Endothelial cell (in vitro differentiated cells): ENCODE measurements around the gene GALNT5. TPM values are rescaled to one million over a fixed set of nuclear protein-coding genes. Genes with fewer than 3 reads are reported as not detected.
A peak's percentile ranks its signal among the peaks of the same experiment; 100 is the strongest.

Experiments
- DNase-seq: peaks from one replicate; pipeline ENCODE4 v3.0.0; 2021; ENCODE audit warnings: low spot score
- H3K27ac Mint-ChIP-seq: one replicate; pipeline ENCODE4 v1.8.0; 2021; ENCODE audit warnings: mixed read lengths, inconsistent platforms; ENCODE audit not compliant: unreplicated experiment
- H3K27me3 Mint-ChIP-seq: one replicate; pipeline ENCODE4 v1.8.0; 2021; ENCODE audit warnings: mild to moderate bottlenecking, moderate library complexity, mixed read lengths, inconsistent platforms; ENCODE audit not compliant: unreplicated experiment
- H3K36me3 Mint-ChIP-seq: one replicate; pipeline ENCODE4 v1.8.0; 2021; ENCODE audit warnings: mild to moderate bottlenecking, low read depth, mixed read lengths, inconsistent platforms; ENCODE audit not compliant: unreplicated experiment
- H3K4me1 Mint-ChIP-seq: one replicate; pipeline ENCODE4 v1.8.0; 2021; ENCODE audit warnings: mild to moderate bottlenecking, mixed read lengths, inconsistent platforms; ENCODE audit not compliant: unreplicated experiment
- H3K4me3 Mint-ChIP-seq: one replicate; pipeline ENCODE4 v1.8.0; 2021; ENCODE audit warnings: mild to moderate bottlenecking, mixed read lengths, inconsistent platforms; ENCODE audit not compliant: unreplicated experiment
- H3K9me3 Mint-ChIP-seq: one replicate; pipeline ENCODE4 v1.8.0; 2021; ENCODE audit warnings: mixed read lengths, inconsistent platforms; ENCODE audit not compliant: unreplicated experiment
- total RNA-seq: library from RNA; stranded (reverse); fragmentation: NEBNext Ultra II Directional; extraction: Animal tissue kit (Norgen Biotek cat#: 25700); gene quantifications from one replicate; pipeline ENCODE4 v1.2.1, GENCODE V29; 2021; ENCODE audit not compliant: unreplicated experiment
- TF ChIP-seq, protein P1 (sequence below): fragments of 200-600 bp; sonication (generic); IDR thresholded peaks from one replicate; pipeline ENCODE4 v1.5.0; 2021; ENCODE audit warnings: antibody characterized with exemption; ENCODE audit not compliant: unreplicated experiment

GALNT5 gene
- total RNA-seq, 1 donor from 2014 or later: 0.15 TPM

DNA sequence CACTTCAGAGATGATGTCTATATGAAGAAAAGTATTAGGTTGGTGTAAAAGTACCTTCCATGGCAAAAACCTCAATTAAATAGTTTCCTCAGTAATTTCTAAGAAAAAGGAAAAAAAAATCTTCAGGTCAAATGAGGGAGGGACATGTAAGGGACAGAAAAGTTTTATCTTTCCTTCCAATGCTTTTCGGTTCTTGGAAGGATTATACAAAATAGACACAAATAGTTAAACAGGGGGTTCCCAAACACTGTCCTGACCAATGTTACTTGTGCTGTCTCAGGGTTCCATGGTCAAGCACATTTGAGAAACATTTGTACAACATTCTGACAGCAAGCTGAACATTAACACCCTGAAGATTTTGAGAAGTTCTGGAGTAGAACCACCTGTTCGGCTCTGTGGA, 46.1 kb downstream of the GALNT5 start:
- Mint-ChIP-seq H3K9me3 (no peaks in the 10 kb centered on the region), H3K4me1 (peaks cover 11% of the 10 kb centered on the region), H3K27ac (no peak overlapping the region), H3K27me3 (no peaks in the 10 kb centered on the region), H3K36me3 (no peaks in the 10 kb centered on the region), H3K4me3 (no peak overlapping the region)
- DNase-seq: no peak
- TF ChIP-seq, protein P1, sequence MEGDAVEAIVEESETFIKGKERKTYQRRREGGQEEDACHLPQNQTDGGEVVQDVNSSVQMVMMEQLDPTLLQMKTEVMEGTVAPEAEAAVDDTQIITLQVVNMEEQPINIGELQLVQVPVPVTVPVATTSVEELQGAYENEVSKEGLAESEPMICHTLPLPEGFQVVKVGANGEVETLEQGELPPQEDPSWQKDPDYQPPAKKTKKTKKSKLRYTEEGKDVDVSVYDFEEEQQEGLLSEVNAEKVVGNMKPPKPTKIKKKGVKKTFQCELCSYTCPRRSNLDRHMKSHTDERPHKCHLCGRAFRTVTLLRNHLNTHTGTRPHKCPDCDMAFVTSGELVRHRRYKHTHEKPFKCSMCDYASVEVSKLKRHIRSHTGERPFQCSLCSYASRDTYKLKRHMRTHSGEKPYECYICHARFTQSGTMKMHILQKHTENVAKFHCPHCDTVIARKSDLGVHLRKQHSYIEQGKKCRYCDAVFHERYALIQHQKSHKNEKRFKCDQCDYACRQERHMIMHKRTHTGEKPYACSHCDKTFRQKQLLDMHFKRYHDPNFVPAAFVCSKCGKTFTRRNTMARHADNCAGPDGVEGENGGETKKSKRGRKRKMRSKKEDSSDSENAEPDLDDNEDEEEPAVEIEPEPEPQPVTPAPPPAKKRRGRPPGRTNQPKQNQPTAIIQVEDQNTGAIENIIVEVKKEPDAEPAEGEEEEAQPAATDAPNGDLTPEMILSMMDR: no peak

DNA sequence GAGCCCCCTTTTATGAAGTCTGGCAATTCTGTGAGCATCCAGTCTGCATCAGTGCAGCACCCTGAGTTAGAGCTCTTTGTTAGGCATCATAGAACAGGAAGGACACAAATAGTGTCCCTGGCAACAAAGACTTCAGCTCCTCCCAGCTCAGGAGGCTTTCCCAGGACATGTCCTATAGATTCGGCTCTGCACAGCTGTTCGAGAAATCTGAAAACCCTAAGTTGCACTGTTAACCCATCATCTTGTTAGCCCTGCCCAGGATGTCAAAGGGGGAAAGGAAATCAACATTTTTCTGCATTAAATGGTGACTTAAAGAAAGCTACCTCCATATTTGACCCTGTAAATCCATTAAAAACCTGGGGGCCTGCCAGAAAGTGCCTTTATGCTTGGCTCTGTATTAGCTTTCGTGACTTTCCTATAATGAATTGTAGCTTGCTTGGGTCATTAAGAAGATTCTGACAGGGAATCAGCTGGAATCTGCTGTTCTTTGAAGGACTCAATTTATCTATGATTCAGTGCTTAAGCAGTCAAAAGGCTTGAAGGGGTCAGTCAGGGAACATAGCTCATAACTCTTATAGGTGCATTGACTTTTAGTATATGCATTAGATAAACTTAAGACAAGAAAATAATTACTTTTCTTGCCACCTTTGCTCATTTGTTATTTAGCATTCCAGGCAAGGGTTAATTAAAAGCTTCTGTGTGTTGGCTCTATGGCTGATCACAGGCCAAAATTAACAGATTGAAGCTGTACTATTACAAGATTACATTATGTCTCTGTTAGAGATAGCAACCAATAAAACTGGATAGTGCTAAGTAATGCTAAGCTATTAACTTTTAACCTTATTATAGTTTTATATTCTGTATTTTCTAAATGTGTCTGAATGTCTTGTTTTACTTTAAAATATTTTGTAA, 47.6 kb downstream of the GALNT5 start:
- no peaks in the 10 kb centered on the region for H3K9me3 Mint-ChIP-seq
- peak; percentile 9 for DNase-seq
- no peaks in the 10 kb centered on the region for H3K27me3 Mint-ChIP-seq
- H3K36me3 Mint-ChIP-seq: no peaks in the 10 kb centered on the region
- TF ChIP-seq, protein P1: no peak
- H3K4me3 Mint-ChIP-seq: no peak overlapping the region
- H3K4me1 Mint-ChIP-seq: peaks cover 14% of the 10 kb centered on the region
- peak overlapping the region; percentile 26 for H3K27ac Mint-ChIP-seq

DNA sequence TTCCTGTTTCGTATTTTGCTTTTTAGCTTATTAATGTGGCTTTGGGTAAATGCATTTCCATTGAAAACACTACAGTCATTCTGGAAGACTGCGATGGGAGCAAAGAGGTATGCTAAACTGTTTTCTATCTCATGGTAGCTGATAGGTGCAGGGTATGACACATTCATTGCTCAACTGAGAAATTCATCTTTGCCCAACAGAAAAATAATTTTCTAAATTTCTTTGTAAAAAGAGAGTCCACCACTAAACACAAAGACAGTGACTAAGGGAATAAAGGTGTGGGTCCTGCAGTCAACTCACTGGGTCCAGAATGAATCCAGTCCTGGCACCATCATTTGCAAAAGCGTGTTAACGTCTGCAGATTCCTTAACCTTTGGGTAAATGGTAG, 48.2 kb downstream of the GALNT5 start:
- no peak for DNase-seq
- TF ChIP-seq, protein P1: no peak
- Mint-ChIP-seq H3K9me3 (no peaks in the 10 kb centered on the region), H3K36me3 (no peaks in the 10 kb centered on the region), H3K4me1 (peaks cover 14% of the 10 kb centered on the region), H3K27me3 (no peaks in the 10 kb centered on the region), H3K27ac (no peak overlapping the region), H3K4me3 (no peak overlapping the region)

DNA sequence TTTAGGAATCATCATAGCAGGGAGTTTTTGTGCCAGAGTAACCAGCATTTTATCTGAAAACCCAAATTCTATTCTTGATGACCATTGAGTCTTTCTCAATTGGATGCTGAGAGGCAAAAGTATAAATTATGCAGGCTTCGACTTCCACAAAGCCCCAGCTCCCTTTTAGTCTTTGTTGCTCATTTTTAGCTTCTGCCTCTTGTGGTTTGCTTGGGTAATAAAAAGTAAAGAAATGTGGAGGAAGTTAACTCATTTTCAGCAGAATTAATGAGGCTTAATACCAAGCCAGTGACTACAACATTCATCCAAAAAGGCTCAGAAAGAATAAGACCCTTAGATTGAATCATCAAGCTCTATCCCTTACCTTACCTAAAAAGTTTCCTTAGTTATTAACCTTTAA, 49.5 kb downstream of the GALNT5 start:
- no peaks in the 10 kb centered on the region for H3K27me3 Mint-ChIP-seq
- no peak overlapping the region for H3K27ac Mint-ChIP-seq

More for the DNA sequence above, 49.5 kb downstream of the GALNT5 start:
- Mint-ChIP-seq H3K4me1 (peaks cover 4% of the 10 kb centered on the region), H3K9me3 (no peaks in the 10 kb centered on the region), H3K36me3 (no peaks in the 10 kb centered on the region), H3K4me3 (no peak overlapping the region)
- TF ChIP-seq, protein P1: peak; percentile 32
- no peak for DNase-seq
